Measurements from ENCODE around the gene ANKS1B.

Gene ANKS1B

GRCh38 chr12:98698603-98699463 lies 1285.9 kb downstream of the ANKS1B start:
- H3K4me1 ChIP-seq (ENCODE audit: insufficient read depth, insufficient read length), result no peaks in the 10 kb centered on the region
- H3K4me3 ChIP-seq (ENCODE audit: insufficient read length, low read depth), result no peak overlapping the region
- H3K36me3 ChIP-seq (ENCODE audit: insufficient read depth, insufficient read length, low read length), result peaks cover 8% of the 10 kb centered on the region
- no peaks in the 10 kb centered on the region for H3K27me3 ChIP-seq (ENCODE audit: insufficient read depth, insufficient read length)
- H3K9ac ChIP-seq (ENCODE audit: insufficient read length, low read depth), result no peak overlapping the region
- no peak for TF ChIP-seq YY1 (IDR thresholded peaks at IDR 0.05; ENCODE audit: insufficient read depth, insufficient read length)
- no peak for TF ChIP-seq ZNF274 (IDR thresholded peaks at IDR 0.05; ENCODE audit: low read depth, low read length)
- no peak for TF ChIP-seq SUZ12 (IDR thresholded peaks at IDR 0.05; ENCODE audit: extremely low read depth, insufficient read depth, insufficient read length)
- DNase-seq (ENCODE audit: low read depth, low spot score), result peak; percentile 69
- H3K9me3 ChIP-seq (ENCODE audit: insufficient read depth, low read length), result no peaks in the 10 kb centered on the region

GRCh38 chr12:98697209-98697608 lies 1287.5 kb downstream of the ANKS1B start:
- no peak for DNase-seq (ENCODE audit: low read depth, low spot score)
- peaks cover 8% of the 10 kb centered on the region for H3K36me3 ChIP-seq (ENCODE audit: insufficient read depth, insufficient read length, low read length)
- no peaks in the 10 kb centered on the region for H3K9me3 ChIP-seq (ENCODE audit: insufficient read depth, low read length)
- H3K27me3 ChIP-seq (ENCODE audit: insufficient read depth, insufficient read length), result no peaks in the 10 kb centered on the region
- no peak for TF ChIP-seq SUZ12 (IDR thresholded peaks at IDR 0.05; ENCODE audit: extremely low read depth, insufficient read depth, insufficient read length)
- no peak for TF ChIP-seq YY1 (IDR thresholded peaks at IDR 0.05; ENCODE audit: insufficient read depth, insufficient read length)
- no peak for TF ChIP-seq ZNF274 (IDR thresholded peaks at IDR 0.05; ENCODE audit: low read depth, low read length)
- no peak overlapping the region for H3K9ac ChIP-seq (ENCODE audit: insufficient read length, low read depth)
- no peak overlapping the region for H3K4me3 ChIP-seq (ENCODE audit: insufficient read length, low read depth)
- no peaks in the 10 kb centered on the region for H3K4me1 ChIP-seq (ENCODE audit: insufficient read depth, insufficient read length)

GRCh38 chr12:98696036-98696646 lies 1288.6 kb downstream of the ANKS1B start:
- TF ChIP-seq ZNF274 (IDR thresholded peaks at IDR 0.05; ENCODE audit: low read depth, low read length), result no peak
- no peak for TF ChIP-seq YY1 (IDR thresholded peaks at IDR 0.05; ENCODE audit: insufficient read depth, insufficient read length)
- TF ChIP-seq SUZ12 (IDR thresholded peaks at IDR 0.05; ENCODE audit: extremely low read depth, insufficient read depth, insufficient read length), result no peak
- Histone ChIP-seq H3K4me3 (ENCODE audit: insufficient read length, low read depth) (no peak overlapping the region), H3K27me3 (ENCODE audit: insufficient read depth, insufficient read length) (no peaks in the 10 kb centered on the region), H3K36me3 (ENCODE audit: insufficient read depth, insufficient read length, low read length) (peaks cover 12% of the 10 kb centered on the region), H3K4me1 (ENCODE audit: insufficient read depth, insufficient read length) (no peaks in the 10 kb centered on the region), H3K9me3 (ENCODE audit: insufficient read depth, low read length) (no peaks in the 10 kb centered on the region), H3K9ac (ENCODE audit: insufficient read length, low read depth) (no peak overlapping the region)
- peak; percentile 55 for DNase-seq (ENCODE audit: low read depth, low spot score)

- no peaks in the 10 kb centered on the region for H3K27me3 ChIP-seq (ENCODE audit: insufficient read depth, insufficient read length)
- no peaks in the 10 kb centered on the region for H3K9me3 ChIP-seq (ENCODE audit: insufficient read depth, low read length)
- H3K4me3 ChIP-seq (ENCODE audit: insufficient read length, low read depth), result no peak overlapping the region
- no peaks in the 10 kb centered on the region for H3K4me1 ChIP-seq (ENCODE audit: insufficient read depth, insufficient read length)
- TF ChIP-seq YY1 (IDR thresholded peaks at IDR 0.05; ENCODE audit: insufficient read depth, insufficient read length), result no peak
- TF ChIP-seq SUZ12 (IDR thresholded peaks at IDR 0.05; ENCODE audit: extremely low read depth, insufficient read depth, insufficient read length), result no peak
- peaks cover 35% of the 10 kb centered on the region for H3K36me3 ChIP-seq (ENCODE audit: insufficient read depth, insufficient read length, low read length)
- no peak overlapping the region for H3K9ac ChIP-seq (ENCODE audit: insufficient read length, low read depth)
- DNase-seq (ENCODE audit: low read depth, low spot score), result no peak
Observed at GRCh38 chr12:98691351-98691750, 1293.4 kb downstream of the ANKS1B start.

- no peak for DNase-seq (ENCODE audit: low read depth, low spot score)
- H3K4me1 ChIP-seq (ENCODE audit: insufficient read depth, insufficient read length), result no peaks in the 10 kb centered on the region
- H3K9ac ChIP-seq (ENCODE audit: insufficient read length, low read depth), result no peak overlapping the region
- H3K4me3 ChIP-seq (ENCODE audit: insufficient read length, low read depth), result no peak overlapping the region
- no peak for TF ChIP-seq SUZ12 (IDR thresholded peaks at IDR 0.05; ENCODE audit: extremely low read depth, insufficient read depth, insufficient read length)
- TF ChIP-seq YY1 (IDR thresholded peaks at IDR 0.05; ENCODE audit: insufficient read depth, insufficient read length), result no peak
- no peak for TF ChIP-seq ZNF274 (IDR thresholded peaks at IDR 0.05; ENCODE audit: low read depth, low read length)
- no peaks in the 10 kb centered on the region for H3K27me3 ChIP-seq (ENCODE audit: insufficient read depth, insufficient read length)
- H3K9me3 ChIP-seq (ENCODE audit: insufficient read depth, low read length), result no peaks in the 10 kb centered on the region
- peaks cover 53% of the 10 kb centered on the region for H3K36me3 ChIP-seq (ENCODE audit: insufficient read depth, insufficient read length, low read length)
Observed at GRCh38 chr12:98686603-98687002, 1298.1 kb downstream of the ANKS1B start.
